ENCODE results near the gene UVSSA.

Gene UVSSA

DNA sequence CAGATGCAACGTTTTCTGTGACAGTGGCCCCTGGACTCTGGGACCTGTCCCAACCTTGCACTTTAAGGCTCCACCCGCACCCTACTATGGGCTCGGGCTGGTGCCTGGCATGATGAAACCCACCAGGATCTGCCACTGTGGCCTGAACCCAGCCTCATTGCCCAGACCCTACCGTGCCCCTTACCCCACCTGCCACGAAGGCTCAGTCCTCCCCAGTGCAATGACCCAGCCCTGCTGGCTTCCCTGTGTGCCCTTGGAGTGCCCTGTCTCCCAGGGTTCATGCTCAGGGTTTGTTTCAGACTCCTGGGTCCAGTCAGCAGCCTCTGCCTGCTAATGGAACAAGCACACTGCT is 3.1 kb downstream of the UVSSA start:
- no peak for DNase-seq

DNA sequence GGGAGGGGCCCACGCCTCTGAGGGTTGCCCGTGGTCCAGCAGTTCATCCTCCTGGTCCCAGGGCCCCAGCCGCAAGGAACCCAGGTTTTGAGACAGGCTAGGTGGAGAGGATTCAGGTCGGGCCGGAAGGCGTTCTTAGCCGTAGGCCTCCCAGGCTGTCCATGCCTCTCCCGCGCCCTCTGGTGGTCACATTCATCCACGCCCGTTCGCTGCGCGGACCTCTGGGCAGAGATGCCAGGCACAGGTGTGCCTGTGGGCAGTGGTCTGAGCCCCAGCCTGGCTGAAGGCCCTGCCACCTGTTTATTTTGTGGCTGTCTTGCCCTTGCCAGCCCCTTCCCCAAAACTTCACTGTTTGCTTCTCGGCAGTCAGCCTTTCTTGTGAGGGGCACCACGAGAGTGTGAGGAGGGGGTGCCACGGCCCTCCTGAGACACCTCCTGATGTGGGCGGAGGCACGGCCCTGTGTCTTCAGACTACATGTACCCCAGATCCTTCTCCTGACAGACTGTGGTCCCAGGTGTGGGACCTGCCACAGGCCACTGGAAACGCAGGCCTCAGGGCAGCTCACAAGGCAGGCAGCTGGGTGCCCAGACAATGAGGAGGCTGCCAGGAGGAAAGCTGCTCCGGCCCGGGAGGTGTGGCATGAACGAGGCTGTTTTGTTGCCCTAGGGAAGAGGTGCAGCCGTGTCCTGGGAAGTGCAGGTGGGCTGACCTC is 5.0 kb downstream of the UVSSA start:
- peak; percentile 77 for DNase-seq

DNA sequence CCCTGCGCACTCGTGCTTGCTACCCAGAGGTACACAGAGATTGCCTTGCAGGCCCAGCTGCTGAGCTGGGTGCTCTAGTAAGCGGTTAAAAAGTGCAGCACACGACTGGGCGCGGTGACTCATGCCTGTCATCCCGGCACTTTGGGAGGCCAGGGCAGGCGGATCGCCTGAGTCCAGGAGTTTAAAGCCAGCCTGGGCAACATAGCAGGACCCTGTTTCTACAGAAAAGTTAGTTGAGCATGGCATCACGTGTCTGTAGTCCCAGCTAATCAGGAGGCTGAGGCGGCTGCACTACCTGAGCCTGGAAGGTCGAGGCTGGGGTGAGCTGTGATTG is 5.5 kb downstream of the UVSSA start:
- DNase-seq = no peak

DNA sequence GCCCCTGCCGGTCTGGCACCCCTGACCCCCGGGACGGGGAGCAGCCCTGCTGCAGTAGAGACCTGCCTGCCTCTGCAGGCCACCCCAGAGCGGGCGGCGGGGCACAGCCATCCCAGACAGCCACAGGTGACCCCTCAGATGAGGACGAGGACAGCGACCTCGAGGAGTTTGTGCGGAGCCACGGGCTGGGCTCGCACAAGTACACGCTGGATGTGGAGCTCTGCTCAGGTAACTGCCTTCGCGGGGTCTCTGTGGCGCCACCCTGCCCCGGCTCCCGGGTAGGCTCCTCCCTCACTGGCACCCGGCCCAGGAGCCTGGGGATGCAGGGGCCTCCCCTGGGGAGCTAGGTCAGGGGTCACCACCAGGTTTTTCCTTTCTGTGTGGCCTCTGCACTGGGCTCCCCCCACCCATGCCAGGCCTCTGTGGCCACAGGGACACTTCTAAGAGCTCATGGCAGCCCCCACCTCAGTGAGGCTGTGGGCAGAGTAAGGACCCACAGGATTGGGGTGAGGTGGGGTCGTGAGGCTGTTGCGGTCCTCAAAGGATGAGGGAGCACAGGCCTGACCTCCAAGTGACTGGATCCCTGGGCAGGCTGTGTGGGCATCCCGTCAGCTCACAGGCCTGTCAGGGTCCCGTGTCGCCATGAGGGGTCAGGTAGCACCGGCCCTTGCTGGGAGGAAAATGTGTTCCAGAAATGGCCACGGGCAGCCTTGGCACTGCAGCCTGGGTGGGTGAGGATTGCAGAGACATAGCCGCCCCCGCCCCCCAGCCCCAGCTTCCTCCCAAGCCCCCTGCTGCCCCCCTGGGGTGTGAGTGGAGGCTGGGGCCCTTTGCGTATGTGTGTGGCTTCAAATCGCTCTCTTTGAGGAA is 6.4 kb downstream of the UVSSA start:
- DNase-seq = no peak

DNA sequence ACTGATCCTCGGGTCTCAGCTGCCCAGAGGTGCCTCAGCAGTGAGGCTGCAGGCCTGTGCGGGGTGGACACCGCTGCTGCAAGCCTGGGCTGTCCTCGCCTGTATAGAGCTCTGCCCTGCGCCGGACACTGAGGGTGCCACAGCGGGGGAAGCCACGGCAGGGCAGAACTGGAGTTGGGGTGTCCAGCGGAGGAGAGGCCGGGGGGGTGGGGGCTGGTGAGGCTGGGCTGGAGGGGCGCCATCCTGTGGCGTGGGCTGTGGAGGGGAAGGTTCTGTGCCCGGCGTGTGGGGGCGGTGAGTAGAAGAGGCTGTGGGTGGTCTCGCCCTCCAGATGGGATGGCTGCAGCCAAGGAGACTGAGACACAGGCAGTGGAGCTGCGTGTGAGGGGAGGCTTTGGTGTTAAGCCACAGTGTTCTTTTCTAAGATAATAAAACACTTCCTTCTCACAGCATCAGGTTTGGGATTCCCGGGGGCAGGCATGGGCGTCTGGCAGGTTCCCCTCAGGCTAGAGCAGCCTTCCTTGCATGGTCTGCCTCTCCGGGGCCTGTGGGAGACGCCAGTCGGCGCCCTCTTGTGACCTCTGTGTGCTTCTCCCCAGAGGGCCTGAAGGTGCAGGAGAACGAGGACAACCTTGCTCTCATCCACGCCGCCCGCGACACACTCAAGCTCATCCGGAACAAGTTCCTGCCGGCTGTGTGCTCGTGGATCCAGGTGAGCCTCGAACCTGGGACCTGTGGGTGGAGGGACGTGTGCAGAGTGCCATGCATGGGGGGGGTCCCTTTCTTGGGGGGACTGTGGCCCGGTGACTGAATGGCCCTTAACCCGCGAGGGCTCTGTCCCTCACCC is 7.4 kb downstream of the UVSSA start:
- DNase-seq = no peak

DNA sequence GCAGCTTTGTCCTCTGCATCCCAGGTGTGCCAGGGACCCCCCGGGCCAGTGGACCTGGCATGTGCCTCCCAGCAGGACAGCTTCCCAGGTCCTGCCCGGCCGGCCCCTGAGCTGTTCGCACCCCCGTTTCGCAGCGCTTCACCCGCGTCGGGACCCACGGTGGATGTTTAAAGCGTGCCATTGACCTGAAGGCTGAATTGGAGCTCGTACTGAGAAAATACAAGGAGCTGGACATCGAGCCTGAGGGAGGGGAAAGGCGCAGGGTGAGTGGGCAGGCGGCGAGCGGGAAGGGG is 7.9 kb downstream of the UVSSA start:
- no peak for DNase-seq

DNA sequence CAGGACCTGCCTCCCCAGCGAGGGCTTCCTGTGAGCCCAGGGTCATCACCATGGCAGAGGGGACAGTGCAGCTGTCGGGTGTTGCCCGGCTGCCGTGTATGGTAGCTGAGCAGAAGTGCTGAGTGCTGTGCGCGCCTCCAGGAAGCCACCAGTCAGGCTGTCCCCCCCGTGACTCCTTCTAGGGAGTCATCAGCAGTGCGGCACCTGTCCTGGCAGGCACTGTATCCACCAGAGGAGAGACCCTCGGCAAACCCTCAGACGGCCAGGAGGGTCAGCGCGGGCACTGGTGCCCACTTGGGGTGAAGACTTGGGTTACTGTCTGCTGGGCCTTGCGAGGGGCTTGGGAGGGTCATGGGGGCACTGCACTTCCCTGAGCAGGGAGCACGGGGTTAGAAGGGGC is 8.4 kb downstream of the UVSSA start:
- no peak for DNase-seq

DNA sequence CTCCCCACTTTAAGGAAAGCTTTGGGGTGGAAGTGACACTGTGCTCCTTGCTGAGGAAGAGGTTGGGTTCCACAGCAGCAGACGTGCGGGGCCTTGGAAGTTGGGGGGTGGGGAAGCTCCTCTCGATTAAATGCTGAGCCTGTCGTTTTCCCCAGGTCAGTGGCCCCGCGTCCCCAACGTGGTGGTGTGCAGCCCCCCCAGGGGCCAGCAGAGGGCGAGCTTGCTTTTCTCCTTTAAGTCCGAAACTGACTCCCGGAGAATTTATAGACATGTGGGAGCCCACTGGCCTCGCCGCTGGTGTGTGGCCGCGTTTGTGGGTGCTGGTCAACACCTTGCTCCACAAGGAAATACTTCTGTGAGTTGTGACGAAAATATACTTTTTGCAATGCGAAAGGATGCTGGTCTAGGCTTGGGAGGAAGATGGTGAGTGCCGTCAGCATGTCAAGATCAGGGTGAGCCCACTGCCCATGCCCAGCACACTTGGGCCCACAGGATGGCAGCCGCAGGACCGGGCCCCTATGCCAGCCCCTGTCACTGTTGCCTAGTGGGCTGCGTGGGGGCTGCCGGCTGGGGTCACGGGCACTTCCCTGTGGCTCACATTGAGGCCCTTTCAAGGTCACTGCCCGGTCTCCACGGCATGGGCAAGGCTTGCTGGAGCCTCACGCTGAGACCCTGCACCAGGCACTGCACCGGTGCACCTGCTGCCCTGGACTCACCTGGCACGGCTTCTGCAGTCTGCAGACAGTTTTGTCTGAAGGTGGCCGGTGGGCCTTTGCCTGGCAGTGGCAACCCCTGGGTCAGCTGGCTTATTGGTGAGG is 9.4 kb downstream of the UVSSA start:
- no peak for DNase-seq

DNA sequence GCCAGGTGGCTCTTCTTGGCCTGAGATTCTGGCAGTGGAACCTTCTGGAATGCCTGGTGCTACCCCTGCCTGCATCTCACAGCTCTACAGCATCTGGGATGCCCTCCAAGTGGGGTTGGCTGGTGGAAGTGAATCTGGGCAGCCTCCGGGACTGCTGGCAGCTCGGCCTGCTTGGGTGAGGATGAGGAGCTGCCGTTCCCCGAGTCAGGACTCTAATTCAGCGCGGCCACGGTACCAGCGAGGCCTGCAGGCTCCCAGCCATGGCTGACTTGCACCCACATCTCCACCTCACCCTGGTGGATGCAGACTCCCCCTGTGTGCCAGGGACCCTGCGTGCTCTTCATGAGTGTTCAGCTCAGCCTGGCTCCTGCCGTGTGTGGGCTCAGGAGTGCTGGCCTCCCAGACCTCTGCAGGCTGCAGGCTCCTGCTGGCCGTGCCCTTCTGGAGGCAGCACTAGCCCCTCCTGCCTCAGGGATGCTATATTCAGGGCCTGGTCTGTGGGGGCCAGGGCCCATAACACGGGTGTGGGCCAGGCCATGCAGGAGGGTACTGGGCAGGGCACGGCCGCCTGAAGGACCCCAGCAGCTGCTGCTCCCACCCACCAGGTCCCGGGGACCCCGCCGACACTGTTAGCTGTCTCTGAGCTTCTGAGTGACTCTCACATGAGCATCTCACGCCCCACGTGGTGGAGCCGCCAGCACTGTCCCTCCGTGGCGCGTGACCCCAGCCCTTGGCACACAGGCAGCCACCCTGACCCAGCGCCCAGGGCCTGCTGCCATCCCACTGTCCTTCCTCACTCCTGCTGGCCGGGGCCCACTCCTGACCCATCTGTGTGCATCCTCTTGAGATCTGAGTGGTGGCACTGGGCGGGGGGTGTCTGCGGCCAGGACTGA is 10.6 kb downstream of the UVSSA start:
- DNase-seq = no peak

DNA sequence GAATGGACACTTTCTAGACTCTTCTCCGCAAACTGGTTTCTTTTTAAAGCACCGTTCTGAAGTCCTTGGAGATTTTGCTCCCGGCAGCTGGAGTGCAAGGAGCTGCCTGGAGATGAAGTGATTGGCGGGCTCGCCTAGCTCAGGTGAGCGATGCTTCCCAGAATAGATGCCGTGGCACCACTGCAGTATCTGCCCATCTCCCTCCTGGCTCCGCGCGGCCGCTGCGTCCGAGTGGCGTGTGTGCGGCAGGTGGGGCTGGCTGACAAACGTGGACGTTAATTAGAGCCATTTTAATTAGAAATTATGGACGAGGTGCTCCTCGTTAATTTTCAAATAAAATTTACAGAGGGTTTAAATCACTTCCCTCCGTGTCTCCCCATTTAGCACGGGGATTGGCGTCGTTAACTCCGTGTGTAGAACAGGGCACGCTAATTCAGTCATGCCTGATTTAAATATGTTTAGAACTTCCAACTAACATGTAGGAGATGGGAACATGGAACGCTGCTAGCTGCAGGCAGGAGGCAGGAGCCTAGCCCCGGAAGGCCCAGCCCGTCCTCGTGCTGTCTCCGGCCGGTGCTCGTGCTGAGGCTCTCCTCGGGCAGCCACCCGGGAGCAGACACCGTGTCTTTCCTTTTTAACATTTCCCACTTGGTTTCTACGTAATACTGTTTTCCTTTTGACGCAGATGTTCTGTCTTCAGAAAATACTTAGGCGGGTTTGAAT is 11.6 kb downstream of the UVSSA start:
- no peak for DNase-seq

DNA sequence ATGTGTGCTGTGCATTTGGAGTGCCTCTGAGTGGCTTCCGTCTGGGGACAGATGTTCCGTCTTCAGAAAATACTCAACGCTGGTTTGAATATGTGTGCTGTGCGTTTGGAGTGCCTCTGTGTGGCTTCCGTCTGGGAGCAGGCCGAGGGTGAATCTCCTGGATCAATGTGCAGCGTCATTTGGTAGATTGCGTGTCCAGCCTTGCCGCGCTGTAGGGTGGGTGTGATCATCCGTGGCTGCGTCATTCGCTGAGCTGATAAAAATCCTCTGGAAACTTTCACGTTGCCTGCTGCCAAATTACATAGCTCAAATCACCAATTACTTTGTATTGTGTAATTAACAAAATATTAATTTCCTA is 12.1 kb downstream of the UVSSA start:
- DNase-seq = no peak

DNA sequence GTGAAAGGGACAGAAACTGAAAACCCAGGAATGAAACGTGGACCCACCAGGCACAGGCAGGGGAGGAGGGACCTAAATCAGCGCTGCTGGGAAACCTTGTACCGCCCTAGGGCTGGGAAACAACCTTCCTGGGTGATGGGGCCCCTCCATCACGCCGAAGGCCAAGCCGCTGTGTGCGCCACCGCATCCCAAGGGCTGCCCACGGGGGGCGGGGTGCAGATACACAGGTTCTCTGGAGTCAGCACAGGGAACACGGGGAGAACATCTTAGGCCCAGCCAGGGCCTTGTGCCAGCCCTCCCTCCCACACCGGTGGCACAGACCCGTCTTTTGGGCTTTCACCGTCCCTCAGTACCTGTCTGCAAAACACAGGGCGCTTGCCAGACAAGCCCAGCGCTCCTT is 13.0 kb downstream of the UVSSA start:
- DNase-seq = no peak

DNA sequence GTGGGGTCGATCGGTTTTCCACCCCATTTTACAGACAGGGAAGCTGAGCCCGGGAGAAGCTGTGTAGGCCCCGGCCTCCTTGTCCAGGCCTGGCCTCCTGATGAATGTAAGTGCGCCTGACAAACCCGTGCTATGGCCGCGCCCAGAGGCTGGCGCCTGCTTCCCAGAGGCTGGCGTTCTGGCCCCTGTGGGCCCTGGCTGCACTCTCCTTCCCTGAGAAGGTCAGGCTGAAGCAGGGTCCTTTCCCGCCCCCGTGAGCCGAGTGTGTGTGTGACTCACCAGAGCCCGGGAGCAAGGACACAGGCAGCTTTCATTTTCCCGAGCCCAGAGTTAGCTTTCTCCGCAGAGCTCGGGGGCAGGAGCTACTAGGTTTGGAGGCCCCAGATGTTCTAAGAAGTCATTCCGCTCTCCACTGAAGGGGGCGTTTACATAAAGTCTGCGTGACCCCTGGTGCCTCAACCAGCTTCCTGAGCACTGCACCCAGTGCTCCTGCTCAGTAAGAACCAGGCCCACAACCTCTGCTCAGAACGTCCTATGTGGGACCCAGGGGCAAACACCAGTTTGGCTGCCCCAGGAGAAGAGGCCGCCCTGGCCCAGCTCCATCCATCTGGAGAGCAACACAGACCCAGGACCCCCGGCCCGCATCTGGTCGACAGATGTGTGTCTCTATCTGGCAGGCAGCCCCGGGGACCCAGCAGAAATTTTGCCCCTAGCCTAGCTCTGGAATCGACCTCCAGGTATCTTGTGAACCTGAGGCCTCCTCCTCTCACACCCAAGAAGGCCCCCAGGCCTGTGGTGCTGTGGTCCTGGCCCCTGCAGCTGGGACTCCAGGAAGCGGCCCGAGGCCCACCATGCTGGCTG is 13.6 kb downstream of the UVSSA start:
- DNase-seq = no peak

DNA sequence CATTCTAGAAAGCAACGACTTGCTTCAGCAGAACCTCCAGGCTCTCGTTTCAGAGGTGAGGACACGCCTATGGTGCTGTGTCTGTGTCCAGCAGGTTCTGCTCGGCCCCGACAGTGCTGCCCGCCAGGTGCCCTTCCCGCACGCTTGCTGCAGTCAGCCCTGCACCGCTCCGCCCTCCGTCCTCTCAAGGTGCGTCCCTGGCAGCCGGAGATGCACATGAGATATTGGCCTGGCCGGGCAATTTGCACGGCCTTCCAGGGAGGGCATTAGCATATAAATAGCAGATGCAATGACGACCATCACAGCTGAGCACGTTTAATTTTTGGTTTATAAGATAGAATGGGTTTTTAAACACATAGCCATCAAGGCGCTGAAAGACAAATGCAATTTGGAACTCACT is 14.4 kb downstream of the UVSSA start:
- no peak for DNase-seq

DNA sequence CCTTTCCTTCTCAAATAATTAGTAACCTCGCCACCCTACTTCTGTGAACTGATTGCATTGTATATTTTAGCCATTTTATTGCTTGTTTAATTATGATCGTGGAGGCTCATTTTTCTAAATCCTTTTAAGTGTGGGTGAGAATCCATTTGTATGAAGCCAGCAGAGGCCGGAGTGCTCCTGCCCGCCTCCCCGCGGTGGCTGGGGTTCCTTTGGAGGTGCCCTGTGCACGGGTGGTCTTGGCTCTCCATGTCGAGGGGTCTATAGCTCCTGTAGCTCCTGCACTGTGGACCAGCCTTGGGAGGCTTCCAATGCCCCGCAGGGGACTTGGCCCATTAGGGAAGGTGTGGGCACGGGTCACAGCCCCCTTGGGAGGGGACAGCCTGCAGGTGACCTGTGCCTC is 15.0 kb downstream of the UVSSA start:
- no peak for DNase-seq

DNA sequence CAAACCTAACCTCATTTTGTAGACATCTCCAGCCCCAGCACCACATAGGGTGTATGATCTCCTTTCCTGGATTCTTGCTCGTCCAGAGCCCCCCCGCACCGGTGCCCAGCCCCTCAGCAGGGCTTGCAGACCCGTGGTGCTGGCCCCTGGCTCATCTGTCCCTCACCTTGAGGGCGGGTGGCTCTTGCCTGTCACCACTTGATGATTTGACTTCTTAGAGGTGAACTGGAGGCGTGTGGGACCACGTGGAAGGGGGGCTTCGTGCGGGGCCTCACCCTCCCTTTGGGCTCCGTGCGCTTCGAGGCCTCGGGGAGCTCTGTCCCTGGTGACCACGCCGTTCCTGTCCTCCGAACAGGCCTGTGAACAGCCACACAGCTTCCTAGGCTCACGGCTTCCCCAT is 15.5 kb downstream of the UVSSA start:
- DNase-seq = no peak

DNA sequence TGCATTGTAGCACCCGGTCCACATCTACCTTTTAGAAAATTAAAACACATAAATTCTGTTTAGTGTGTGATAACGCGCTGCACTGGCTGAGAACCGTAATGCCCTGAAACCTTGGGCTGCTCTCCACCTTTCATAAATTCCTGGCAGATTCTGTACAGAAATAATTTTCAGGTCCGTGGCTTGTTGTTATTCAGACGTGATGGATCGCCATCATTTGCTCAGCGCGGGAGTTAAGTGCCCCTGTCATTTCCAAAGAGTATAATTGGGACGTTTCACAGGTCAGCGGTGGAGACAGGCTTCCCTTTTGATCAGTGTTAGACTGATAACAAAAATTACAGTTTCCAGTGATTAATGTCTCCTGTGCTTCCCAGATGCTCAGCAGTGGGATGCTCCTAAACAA is 16.5 kb downstream of the UVSSA start:
- peak; percentile 4 for DNase-seq

DNA sequence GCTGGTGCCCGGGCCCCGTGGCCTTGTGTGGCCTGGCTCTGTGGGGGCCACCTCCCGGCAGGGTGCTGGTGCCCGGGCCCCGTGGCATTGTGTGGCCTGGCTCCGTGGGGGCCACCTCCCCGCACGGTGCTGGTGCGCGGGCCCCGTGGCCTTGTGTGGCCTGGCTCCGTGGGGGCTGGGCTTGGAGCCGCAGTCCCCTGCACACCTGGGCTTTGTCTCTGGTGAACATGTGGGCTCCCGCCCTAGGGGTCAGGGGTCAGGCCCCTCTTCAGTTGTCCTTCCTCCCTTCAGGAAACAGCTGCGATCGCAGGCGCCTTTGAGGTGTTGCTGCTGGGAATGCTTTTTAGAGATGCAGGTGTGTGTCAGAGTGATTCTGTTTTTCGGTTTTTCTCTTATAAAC is 17.2 kb downstream of the UVSSA start:
- no peak for DNase-seq

DNA sequence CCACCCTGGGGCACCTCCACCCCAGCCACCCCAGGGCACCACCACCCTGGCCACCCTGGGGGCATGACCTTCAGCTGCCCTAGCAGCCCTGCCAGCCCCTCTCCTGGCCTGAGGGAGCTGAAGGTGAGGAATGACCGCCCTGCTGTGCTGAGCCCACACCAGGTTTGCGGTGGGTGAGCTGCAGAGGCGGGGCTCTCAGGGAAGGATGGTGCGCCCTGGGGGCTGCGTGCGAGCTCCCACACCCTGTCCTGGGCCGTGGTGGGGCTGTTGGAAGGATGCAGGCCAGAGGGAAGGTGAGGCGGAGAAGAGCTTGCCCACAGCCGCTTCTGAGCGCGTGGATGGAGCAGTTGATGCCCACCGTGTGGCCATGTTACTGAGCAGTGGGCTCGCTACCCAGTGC is 17.7 kb downstream of the UVSSA start:
- no peak for DNase-seq
